Psoas muscle (tissue), 8 donors: ENCODE results near the gene PGBD1. TPM values are rescaled to one million over a fixed set of nuclear protein-coding genes. Genes with fewer than 3 reads are reported as not detected.

Experiments
- ATAC-seq, 4 donors: fragments of 200-7000 bp; cut with Tn5 transposase; one replicate each; pipeline ENCODE4 v1.9.1; 2020; ENCODE audit warnings: moderate library complexity in 3 of 4, mild to moderate bottlenecking in 2 of 4
- DNase-seq, 2 donors: peaks; one replicate each; pipeline ENCODE4 v3.0.0-alpha.2; 2020
- H3K27ac ChIP-seq: fragments of 200-600 bp; one replicate; pipeline ENCODE4 v1.8.0; 2022
- H3K27me3 ChIP-seq, 3 donors: fragments of 200-600 bp in 1 of 3; one replicate each; pipeline versions ENCODE4 v1.6.1 to v1.8.0; 2013 to 2022; ENCODE audit warnings: low read length in 2 of 3, mild to moderate bottlenecking in 2 of 3, moderate library complexity in 1 of 3; ENCODE audit not compliant: insufficient read depth in 3 of 3
- H3K36me3 ChIP-seq, 2 donors: fragments of 200-600 bp in 1 of 2; one replicate each; pipeline versions ENCODE4 v1.6.1 to v1.8.0; 2013 to 2022; ENCODE audit warnings: low read depth in 1 of 2, mild to moderate bottlenecking in 1 of 2, moderate library complexity in 1 of 2; ENCODE audit not compliant: insufficient read depth in 1 of 2
- H3K4me1 ChIP-seq: fragments of 200-600 bp; one replicate; pipeline ENCODE4 v1.8.0; 2022
- H3K4me3 ChIP-seq: fragments of 200-600 bp; one replicate; pipeline ENCODE4 v1.8.0; 2022; ENCODE audit warnings: mild to moderate bottlenecking
- H3K9me3 ChIP-seq: fragments of 200-600 bp; one replicate; pipeline ENCODE4 v1.8.0; 2022
- WGBS, 3 donors: extraction: QIAGEN DNeasy Blood & Tissue Kit; methylation state at CpG; one replicate each; pipeline versions ENCODE4 v1.1.6 to v1.1.7; 2013; 5-methylcytosine and 5-hydroxymethylcytosine counted together
- intact Hi-C, 2 donors: fragments of 100-400 bp; cut with DNase I; formaldehyde crosslinking; loops; one replicate each; pipeline versions ENCODE4 v1.11.0 to v1.14.2; 2022
- polyA plus RNA-seq, 3 donors: library from polyadenylated mRNA; stranded (reverse); fragments of 200-250 nt; gene quantifications; one replicate each; pipeline ENCODE4 v1.2.3, GENCODE V29; 2013
- total RNA-seq, 4 donors: library from RNA; stranded (reverse); fragmentation: NEBNext Ultra II Directional in 2 of 4; extraction: Animal tissue kit (Norgen Biotek cat#: 25700) in 2 of 4; gene quantifications; one replicate each; pipeline versions ENCODE4 v1.2.1 to v1.2.4, GENCODE V29; 2021 to 2023
- TF ChIP-seq, protein P1 (sequence below): fragments of 200-600 bp; IDR thresholded peaks from one replicate; pipeline ENCODE4 v1.8.0; 2022; ENCODE audit warnings: antibody characterized with exemption
- donor health status: healthy with polysubstance abuse.
- donor health status: DM: no; HTN: no; CAD: no; lungs with moderate emphysema.
- donor health status: Bipolar disorder and iron deficiency.
- donor health status: healthy.
- donor health status: DM: yes; HTN: yes; CAD: no.
- donor health status: DM: no; HTN: no; CAD: no.
- donor health status: DM: no; HTN: no; CAD: no.
- donor health status: DM: yes; HTN: yes; CAD: no.

The PGBD1 gene
- total and polyA plus RNA-seq, 7 donors: 0.62 to 2.6 (median 1.2) TPM

DNA sequence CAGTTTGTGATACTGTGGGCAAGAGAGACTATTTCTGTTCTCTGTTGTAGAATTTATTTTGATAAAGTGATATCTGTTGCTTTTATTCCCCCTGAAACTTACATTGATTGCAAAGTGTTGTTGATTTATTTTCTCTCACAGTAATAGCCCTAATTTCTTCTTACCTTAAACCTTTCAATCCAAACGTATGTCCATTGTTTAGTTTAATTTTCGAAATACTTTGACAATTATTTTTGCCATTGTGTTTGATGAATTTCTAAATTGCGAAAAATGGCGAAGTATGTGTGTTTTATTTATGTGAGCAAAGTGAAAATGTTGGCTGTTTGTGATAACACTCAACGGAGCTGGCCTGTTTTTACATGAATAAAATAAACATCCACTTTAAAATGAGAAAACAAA lies 14.8 kb upstream of the PGBD1 start:
- H3K4me3 ChIP-seq: peak overlapping the region; percentile 77
- DNase-seq (no peak), ATAC-seq (no peak)
- H3K9me3 ChIP-seq: no peaks in the 10 kb centered on the region
- peaks cover 27% of the 10 kb centered on the region for H3K4me1 ChIP-seq
- intact Hi-C loops: loop anchor here (2.0 to 5.0 kb wide), 3 partner anchors 14 to 129 kb away; partner anchors contain the start of gene ZKSCAN4 (in 1 of the 2)
- peak overlapping the region; percentile 78 for H3K27ac ChIP-seq
- peaks cover 2 to 7% of the 10 kb centered on the region in 2 donors for H3K36me3 ChIP-seq
- no peaks in the 10 kb centered on the region for H3K27me3 ChIP-seq
- WGBS, 3 donors: 8 to 14% (median 12%) methylated on average over 5 of the region's 5 CpGs
- TF ChIP-seq, protein P1, sequence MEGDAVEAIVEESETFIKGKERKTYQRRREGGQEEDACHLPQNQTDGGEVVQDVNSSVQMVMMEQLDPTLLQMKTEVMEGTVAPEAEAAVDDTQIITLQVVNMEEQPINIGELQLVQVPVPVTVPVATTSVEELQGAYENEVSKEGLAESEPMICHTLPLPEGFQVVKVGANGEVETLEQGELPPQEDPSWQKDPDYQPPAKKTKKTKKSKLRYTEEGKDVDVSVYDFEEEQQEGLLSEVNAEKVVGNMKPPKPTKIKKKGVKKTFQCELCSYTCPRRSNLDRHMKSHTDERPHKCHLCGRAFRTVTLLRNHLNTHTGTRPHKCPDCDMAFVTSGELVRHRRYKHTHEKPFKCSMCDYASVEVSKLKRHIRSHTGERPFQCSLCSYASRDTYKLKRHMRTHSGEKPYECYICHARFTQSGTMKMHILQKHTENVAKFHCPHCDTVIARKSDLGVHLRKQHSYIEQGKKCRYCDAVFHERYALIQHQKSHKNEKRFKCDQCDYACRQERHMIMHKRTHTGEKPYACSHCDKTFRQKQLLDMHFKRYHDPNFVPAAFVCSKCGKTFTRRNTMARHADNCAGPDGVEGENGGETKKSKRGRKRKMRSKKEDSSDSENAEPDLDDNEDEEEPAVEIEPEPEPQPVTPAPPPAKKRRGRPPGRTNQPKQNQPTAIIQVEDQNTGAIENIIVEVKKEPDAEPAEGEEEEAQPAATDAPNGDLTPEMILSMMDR: no peak

DNA sequence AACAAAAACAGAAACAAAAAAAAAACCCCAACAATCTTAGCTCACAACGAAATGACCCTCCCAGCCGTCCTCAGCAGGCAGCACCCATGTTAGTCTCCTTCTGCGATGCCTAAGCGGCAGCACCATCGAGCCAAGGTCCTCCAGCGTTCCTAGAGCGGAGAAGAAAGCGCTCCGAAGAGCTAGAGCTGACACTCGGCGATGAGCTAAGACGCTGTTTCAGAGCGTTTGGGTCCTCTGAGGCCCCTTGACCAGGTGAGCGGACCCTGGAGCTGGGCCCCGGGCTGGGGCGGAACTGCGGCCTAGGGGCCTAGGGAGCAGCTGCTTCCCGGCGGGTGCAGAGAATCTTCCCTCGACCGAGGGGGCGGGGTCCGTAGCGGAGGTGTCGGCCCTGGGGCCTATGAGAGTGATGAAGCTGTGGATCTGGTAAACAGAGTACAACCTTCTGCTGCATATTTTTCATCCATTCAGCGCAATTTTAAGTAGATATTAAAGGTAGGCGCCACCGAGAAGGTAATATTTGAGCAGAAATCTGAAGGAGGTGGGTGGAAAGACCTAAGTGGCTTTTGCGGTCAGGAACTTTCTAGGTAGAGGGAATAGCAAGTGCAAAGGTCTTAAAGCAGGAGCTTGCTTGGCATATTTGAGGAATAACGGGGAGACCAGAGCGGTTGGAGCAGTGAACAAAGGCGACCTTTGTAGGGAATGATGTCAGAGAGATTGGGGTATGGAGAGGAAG lies 14.2 kb upstream of the PGBD1 start, which contains the start of gene ZSCAN26:
Gene ZSCAN26, plus strand, starts transcription at position 182 of the 733 bp plus-strand sequence. CDS start 4,777 bp downstream, outside the sequence.
- Histone ChIP-seq H3K36me3 (peaks cover 2 to 13% of the 10 kb centered on the region in 2 donors), H3K4me3 (peak within 1 kb of the TSS; percentile 77), H3K4me1 (peaks cover 27% of the 10 kb centered on the region), H3K27me3 (no peaks in the 10 kb centered on the region), H3K9me3 (no peaks in the 10 kb centered on the region), H3K27ac (peak within 1 kb of the TSS; percentile 78)
- WGBS, 3 donors: 1% methylated on average over 32 of the region's 32 CpGs
- intact Hi-C loops: loop anchor here (2.0 to 5.0 kb wide), 3 partner anchors 14 to 130 kb away; partner anchors contain the start of gene ZKSCAN4 (in 1 of the 2)
- DNase-seq (peak; percentile 88 to 93), ATAC-seq (peak; percentile 95 to 99 (median 97))
- TF ChIP-seq, protein P1: no peak

DNA sequence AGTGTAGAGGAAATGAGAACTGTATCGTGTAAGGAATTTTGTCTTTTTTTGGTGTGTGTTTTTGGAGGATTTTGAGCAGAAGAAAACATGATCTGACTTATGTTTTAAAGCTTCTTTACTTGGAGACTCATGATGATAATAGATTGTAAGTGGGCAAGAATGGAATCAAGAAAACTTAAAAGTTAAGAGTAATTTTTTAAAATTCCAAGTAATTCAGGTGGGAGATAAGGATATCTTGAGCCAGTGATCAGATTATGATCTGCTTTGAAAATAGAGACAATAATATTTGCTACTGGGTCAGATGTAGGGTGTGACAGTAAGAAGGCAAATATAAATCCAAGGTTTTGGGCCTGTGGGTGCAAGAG lies 13.7 kb upstream of the PGBD1 start:
- Histone ChIP-seq H3K36me3 (peaks cover 0 to 18% of the 10 kb centered on the region in 2 donors), H3K27me3 (no peaks in the 10 kb centered on the region), H3K27ac (peak overlapping the region; percentile 78), H3K4me1 (peaks cover 27% of the 10 kb centered on the region), H3K4me3 (peak overlapping the region; percentile 77), H3K9me3 (no peaks in the 10 kb centered on the region)
- TF ChIP-seq, protein P1: no peak
- WGBS, 3 donors: 0 to 5% (median 2%) methylated on average over 1 of the region's 1 CpG
- intact Hi-C loops: loop anchor here (2.0 to 5.0 kb wide), 3 partner anchors 15 to 130 kb away; partner anchors contain the start of gene ZKSCAN4 (in 1 of the 2)
- no peak for ATAC-seq
- no peak for DNase-seq

DNA sequence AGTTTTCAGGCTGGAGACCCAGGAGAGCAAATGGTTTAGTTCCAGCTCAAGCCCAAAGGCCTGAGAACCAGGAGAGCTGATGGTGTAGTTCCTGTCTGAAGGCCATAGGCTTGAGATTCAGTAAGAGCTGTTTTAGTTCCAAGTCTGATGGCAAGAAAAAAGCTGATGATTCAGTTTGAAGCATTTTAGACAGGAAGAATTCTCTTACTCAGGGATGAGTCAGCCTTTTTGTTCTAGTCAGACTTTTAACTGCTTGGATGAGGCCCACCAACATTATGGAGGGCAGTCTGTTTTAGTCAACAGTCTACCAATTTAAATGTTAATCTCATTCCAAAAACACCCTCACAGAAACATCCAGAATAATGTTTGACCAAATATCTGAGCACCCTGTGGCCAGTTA lies 11.9 kb upstream of the PGBD1 start:
- ATAC-seq (peak in 3 of 4 donors; percentile 33 to 47 (median 39)), DNase-seq (no peak)
- Histone ChIP-seq H3K4me1 (peaks cover 27% of the 10 kb centered on the region), H3K9me3 (no peaks in the 10 kb centered on the region), H3K27ac (no peak overlapping the region), H3K27me3 (no peaks in the 10 kb centered on the region), H3K36me3 (peaks cover 0 to 36% of the 10 kb centered on the region in 2 donors), H3K4me3 (no peak overlapping the region)
- TF ChIP-seq, protein P1: no peak
- intact Hi-C loops: loop anchor here (5.0 kb wide), 2 partner anchors 88 to 132 kb away; no protein-coding TSS in a partner anchor
